ENCODE measurements around the gene PRUNE2. TPM values are rescaled to one million over a fixed set of nuclear protein-coding genes. Genes with fewer than 3 reads are reported as not detected.

Gene PRUNE2
- total RNA-seq, 1 donor from 2014 or later = 6.7 TPM

DNA sequence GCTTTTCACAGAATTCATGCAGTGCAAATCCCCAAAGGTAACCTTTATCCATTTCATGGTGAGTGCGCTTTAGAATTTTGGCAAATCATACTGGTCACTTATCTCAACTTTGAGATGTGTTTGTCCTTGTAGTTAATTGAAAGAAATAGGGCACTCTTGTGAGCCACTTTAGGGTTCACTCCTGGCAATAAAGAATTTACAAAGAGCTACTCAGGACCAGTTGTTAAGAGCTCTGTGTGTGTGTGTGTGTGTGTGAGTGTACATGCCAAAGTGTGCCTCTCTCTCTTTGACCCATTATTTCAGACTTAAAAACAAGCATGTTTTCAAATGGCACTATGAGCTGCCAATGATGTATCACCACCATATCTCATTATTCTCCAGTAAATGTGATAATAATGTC lies 120.4 kb downstream of the PRUNE2 start:
- Mint-ChIP-seq H3K27me3 (ENCODE audit: unreplicated experiment) (no peaks in the 10 kb centered on the region), H3K27ac (ENCODE audit: unreplicated experiment) (no peak overlapping the region), H3K4me3 (ENCODE audit: unreplicated experiment) (no peak overlapping the region), H3K4me1 (ENCODE audit: unreplicated experiment) (no peaks in the 10 kb centered on the region), H3K36me3 (ENCODE audit: low read depth, unreplicated experiment) (no peaks in the 10 kb centered on the region), H3K9me3 (ENCODE audit: unreplicated experiment) (no peaks in the 10 kb centered on the region)
- DNase-seq (ENCODE audit: low spot score) = no peak
- TF ChIP-seq, protein P1, sequence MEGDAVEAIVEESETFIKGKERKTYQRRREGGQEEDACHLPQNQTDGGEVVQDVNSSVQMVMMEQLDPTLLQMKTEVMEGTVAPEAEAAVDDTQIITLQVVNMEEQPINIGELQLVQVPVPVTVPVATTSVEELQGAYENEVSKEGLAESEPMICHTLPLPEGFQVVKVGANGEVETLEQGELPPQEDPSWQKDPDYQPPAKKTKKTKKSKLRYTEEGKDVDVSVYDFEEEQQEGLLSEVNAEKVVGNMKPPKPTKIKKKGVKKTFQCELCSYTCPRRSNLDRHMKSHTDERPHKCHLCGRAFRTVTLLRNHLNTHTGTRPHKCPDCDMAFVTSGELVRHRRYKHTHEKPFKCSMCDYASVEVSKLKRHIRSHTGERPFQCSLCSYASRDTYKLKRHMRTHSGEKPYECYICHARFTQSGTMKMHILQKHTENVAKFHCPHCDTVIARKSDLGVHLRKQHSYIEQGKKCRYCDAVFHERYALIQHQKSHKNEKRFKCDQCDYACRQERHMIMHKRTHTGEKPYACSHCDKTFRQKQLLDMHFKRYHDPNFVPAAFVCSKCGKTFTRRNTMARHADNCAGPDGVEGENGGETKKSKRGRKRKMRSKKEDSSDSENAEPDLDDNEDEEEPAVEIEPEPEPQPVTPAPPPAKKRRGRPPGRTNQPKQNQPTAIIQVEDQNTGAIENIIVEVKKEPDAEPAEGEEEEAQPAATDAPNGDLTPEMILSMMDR (IDR thresholded peaks at IDR 0.05; ENCODE audit: unreplicated experiment) = no peak

DNA sequence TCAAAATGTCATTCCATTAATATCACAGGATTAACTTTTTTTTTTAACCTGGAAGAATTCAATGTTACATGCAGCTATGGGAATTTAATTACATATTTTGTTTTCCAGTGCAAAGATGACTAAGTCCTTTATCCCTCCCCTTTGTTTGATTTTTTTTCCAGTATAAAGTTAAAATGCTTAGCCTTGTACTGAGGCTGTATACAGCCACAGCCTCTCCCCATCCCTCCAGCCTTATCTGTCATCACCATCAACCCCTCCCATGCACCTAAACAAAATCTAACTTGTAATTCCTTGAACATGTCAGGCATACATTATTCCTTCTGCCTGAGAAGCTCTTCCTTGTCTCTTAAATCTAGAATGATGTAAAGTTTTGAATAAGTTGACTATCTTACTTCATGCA lies 121.0 kb downstream of the PRUNE2 start:
- Mint-ChIP-seq H3K9me3 (ENCODE audit: unreplicated experiment) (no peaks in the 10 kb centered on the region), H3K27me3 (ENCODE audit: unreplicated experiment) (no peaks in the 10 kb centered on the region), H3K4me1 (ENCODE audit: unreplicated experiment) (no peaks in the 10 kb centered on the region), H3K27ac (ENCODE audit: unreplicated experiment) (no peak overlapping the region), H3K4me3 (ENCODE audit: unreplicated experiment) (no peak overlapping the region), H3K36me3 (ENCODE audit: low read depth, unreplicated experiment) (no peaks in the 10 kb centered on the region)
- TF ChIP-seq, protein P1 (IDR thresholded peaks at IDR 0.05; ENCODE audit: unreplicated experiment) = no peak
- no peak for DNase-seq (ENCODE audit: low spot score)

DNA sequence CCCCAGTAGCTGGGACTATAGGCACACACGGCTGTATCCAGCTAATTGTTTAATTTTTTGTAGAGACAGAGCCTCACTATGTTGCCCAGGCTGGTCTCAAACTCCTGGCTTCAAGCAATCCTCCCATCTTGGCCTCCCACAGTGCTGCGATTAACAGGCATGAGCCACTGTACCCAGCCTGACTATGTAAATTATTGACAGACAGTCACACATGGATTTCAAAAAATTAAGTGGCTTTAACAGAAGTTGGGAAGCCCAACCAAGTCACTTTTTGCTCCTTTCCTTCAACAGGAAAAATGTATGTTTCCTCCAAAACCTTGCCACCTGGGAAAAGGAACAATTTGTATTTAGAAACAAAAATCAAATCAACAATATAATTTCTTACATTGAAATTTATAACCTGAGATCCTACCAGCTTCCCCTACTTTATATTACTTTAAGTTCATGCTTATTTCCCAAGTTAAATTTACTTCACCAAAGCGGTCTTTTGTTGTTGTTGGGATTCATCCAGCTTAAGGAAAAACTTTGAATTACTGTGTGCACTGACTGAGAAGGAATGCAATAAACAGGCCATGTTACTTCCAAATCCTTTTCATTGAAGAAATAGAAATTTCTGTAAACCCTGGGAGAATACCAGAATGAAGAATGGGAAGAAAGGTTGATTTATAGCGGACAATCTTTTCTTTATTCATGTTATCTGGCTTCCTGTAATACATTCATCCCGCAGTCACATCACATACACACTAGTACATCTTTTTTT lies 133.0 kb downstream of the PRUNE2 start:
- H3K27ac Mint-ChIP-seq (ENCODE audit: unreplicated experiment) = no peak overlapping the region
- H3K27me3 Mint-ChIP-seq (ENCODE audit: unreplicated experiment) = no peaks in the 10 kb centered on the region
- TF ChIP-seq, protein P1 (IDR thresholded peaks at IDR 0.05; ENCODE audit: unreplicated experiment) = no peak
- H3K4me1 Mint-ChIP-seq (ENCODE audit: unreplicated experiment) = no peaks in the 10 kb centered on the region
- DNase-seq (ENCODE audit: low spot score) = no peak
- H3K9me3 Mint-ChIP-seq (ENCODE audit: unreplicated experiment) = no peaks in the 10 kb centered on the region
- H3K4me3 Mint-ChIP-seq (ENCODE audit: unreplicated experiment) = no peak overlapping the region
- no peaks in the 10 kb centered on the region for H3K36me3 Mint-ChIP-seq (ENCODE audit: low read depth, unreplicated experiment)

DNA sequence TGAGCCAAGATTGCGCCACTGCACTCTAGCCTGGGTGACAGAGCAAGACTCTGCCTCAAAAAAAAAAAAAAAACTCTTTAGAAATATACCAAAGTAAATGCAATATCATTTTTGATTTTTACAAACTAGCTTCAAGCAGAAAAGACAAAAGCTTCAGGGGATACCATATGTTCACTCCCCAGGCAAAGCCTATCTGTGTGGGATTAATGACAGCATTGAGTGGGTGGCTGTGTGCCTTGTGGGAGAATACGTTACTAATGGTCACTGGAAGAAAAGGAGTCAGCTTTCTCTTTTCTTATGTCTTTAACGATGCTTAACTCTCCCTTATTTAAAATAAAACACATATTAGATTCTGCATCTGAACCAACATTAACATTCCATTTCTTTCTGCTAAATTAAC lies 139.8 kb downstream of the PRUNE2 start:
- no peak for DNase-seq (ENCODE audit: low spot score)
- Mint-ChIP-seq H3K4me1 (ENCODE audit: unreplicated experiment) (no peaks in the 10 kb centered on the region), H3K27me3 (ENCODE audit: unreplicated experiment) (no peaks in the 10 kb centered on the region), H3K4me3 (ENCODE audit: unreplicated experiment) (no peak overlapping the region), H3K9me3 (ENCODE audit: unreplicated experiment) (no peaks in the 10 kb centered on the region), H3K36me3 (ENCODE audit: low read depth, unreplicated experiment) (no peaks in the 10 kb centered on the region), H3K27ac (ENCODE audit: unreplicated experiment) (no peak overlapping the region)
- TF ChIP-seq, protein P1 (IDR thresholded peaks at IDR 0.05; ENCODE audit: unreplicated experiment) = no peak

DNA sequence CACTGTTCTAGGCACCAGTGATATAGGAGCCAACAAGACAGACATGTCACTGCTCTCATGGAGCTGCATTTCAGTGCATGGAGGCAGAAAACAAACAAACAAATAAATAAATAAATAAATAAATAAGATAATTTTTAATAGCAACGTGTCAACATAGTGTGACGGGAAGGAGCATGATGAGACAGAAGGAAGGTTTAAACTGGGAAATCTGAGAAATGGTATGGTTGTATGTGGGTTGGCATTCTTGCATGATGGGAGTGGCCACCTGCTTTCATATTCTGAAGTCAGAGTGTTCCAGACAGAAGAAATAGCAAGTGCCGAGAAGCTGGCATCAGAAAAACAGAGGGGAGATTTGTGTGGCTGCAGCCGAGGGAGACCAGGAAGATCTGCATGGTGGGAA lies 141.8 kb downstream of the PRUNE2 start, which contains the start of gene PCA3:
Gene PCA3, plus strand, starts transcription at position 301 of the 400 bp plus-strand sequence.
- no peak within 1 kb of the TSS for H3K27ac Mint-ChIP-seq (ENCODE audit: unreplicated experiment)
- no peaks in the 10 kb centered on the region for H3K4me1 Mint-ChIP-seq (ENCODE audit: unreplicated experiment)
- H3K36me3 Mint-ChIP-seq (ENCODE audit: low read depth, unreplicated experiment) = no peaks in the 10 kb centered on the region
- H3K27me3 Mint-ChIP-seq (ENCODE audit: unreplicated experiment) = peaks cover 1% of the 10 kb centered on the region
- no peak for DNase-seq (ENCODE audit: low spot score)
- no peaks in the 10 kb centered on the region for H3K9me3 Mint-ChIP-seq (ENCODE audit: unreplicated experiment)
- H3K4me3 Mint-ChIP-seq (ENCODE audit: unreplicated experiment) = no peak within 1 kb of the TSS
- TF ChIP-seq, protein P1 (IDR thresholded peaks at IDR 0.05; ENCODE audit: unreplicated experiment) = no peak
